Measurements from ENCODE around the gene MRGPRG. TPM values are rescaled to one million over a fixed set of nuclear protein-coding genes. Genes with fewer than 3 reads are reported as not detected.

The MRGPRG gene
- total RNA-seq, 1 experiment from 2014 or later = not detected

DNA sequence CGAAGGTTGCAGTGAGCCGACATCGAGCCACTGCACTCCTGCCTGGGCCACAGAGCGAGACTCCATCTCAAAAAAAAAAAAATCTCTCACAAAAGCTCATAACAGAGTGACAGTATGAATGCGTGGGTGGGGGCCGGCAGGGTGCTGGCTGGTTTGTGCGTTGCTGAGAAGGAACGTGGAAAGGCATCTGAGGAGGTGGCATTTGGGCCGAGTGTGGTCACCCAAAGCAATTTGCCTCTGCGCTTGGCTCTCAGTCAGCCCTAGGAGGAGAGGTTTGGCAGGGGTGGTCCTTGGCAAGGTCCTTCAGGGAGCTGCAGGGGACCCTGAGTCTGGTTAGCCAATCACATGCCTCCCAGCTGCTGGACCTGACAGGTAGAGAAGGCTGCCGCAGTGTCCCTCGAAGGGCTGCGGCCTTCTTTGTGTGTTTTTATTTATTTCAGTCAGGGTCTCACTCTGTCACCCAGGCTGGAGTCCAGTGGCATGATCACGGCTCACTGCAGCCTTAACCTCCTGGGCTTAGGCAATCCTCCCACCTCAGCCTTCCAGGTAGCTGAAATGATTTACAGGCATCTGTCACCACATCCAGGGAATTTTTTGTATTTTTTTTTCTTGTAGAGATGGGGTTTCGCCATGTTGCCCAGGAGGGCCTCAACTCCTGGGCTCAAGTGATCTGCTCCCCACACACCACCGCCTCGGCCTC, 30.0 kb downstream of the MRGPRG start (continued):
- TF ChIP-seq SP1 (IDR thresholded peaks at IDR 0.05; ENCODE audit: low read depth) = no peak
- no peak for TF ChIP-seq FOSL1 (IDR thresholded peaks at IDR 0.05; ENCODE audit: low read depth)
- TF ChIP-seq ZNF274 (IDR thresholded peaks at IDR 0.05; ENCODE audit: low read depth, low read length) = no peak
- TF ChIP-seq, protein P1, sequence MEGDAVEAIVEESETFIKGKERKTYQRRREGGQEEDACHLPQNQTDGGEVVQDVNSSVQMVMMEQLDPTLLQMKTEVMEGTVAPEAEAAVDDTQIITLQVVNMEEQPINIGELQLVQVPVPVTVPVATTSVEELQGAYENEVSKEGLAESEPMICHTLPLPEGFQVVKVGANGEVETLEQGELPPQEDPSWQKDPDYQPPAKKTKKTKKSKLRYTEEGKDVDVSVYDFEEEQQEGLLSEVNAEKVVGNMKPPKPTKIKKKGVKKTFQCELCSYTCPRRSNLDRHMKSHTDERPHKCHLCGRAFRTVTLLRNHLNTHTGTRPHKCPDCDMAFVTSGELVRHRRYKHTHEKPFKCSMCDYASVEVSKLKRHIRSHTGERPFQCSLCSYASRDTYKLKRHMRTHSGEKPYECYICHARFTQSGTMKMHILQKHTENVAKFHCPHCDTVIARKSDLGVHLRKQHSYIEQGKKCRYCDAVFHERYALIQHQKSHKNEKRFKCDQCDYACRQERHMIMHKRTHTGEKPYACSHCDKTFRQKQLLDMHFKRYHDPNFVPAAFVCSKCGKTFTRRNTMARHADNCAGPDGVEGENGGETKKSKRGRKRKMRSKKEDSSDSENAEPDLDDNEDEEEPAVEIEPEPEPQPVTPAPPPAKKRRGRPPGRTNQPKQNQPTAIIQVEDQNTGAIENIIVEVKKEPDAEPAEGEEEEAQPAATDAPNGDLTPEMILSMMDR (IDR thresholded peaks at IDR 0.05 in 2 of 3, conservative IDR thresholded peaks at IDR 0.05 in 1 of 3; ENCODE audit: borderline replicate concordance in 1 of 3, insufficient read depth in 1 of 3, low read depth in 2 of 3, low read length in 2 of 3) = no peak
- no peak for TF ChIP-seq ELF1 (IDR thresholded peaks at IDR 0.05; ENCODE audit: borderline replicate concordance, low read depth)
- no peak for TF ChIP-seq POLR2A (IDR thresholded peaks at IDR 0.05; ENCODE audit: borderline replicate concordance, extremely low read depth, insufficient read depth, insufficient read length)

DNA sequence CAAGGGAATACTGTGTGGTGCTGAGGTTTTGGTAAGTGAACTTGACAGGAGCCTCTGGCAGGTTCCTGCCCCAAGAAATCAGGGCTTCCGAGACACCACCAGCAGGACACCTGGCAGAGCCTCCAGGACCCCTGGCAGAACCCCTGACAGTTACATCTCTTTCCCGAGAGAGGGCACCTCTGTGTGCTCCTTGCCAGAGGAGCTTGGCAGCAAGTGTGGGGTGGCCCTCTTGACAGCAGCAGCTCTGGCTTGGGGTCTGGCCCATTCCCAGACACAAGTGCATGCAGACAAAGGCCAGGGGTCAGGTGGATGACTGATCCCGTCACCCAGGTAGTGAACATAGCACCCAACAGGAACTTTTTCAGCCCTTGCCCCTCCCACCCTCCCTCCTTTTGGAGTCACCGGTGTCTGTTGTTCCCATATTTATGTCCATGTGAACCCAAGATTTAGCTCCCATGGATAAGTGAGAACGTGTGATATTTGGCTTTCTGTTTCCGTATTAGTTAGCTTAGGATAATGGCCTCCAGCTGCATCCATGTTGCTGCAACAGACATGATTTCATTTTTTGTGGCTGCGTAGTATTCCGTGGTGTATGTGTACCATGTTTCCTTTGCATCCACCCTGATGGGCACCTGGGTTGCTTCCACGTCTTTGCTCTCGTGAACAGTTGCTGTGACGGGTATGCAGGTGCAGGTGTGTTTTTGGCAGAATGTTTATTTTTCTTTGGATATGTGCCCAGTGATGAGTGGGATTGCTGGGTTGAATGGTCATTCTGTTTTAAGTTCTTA, 32.3 kb downstream of the MRGPRG start:
- ATAC-seq (no peak), DNase-seq (ENCODE audit: low read depth, low spot score) (no peak)
- H4K20me1 ChIP-seq (ENCODE audit: insufficient read depth) = no peaks in the 10 kb centered on the region
- CTCF ChIA-PET = no interaction called here
- H3K79me2 ChIP-seq (ENCODE audit: insufficient read depth, low read length) = no peaks in the 10 kb centered on the region
- H3K9ac ChIP-seq (ENCODE audit: low read length) = no peak overlapping the region
- BruUV-seq (replicated peaks) = no TSS peak
- no peak overlapping the region for H3K4me3 ChIP-seq (replicated peaks in 1 of 2; ENCODE audit: low read depth in 1 of 2, low read length in 2 of 2)
- no peak overlapping the region for H3K27ac ChIP-seq (ENCODE audit: low read depth, low read length)
- H3K4me1 ChIP-seq (ENCODE audit: control insufficient read depth in 1 of 2, insufficient read depth in 2 of 2, low read length in 2 of 2) = no peaks in the 10 kb centered on the region
- RAD21 ChIA-PET (ENCODE audit: low non-redundant PET in 1 of 2, low total read pairs in 2 of 2, uncharacterized antibody in 2 of 2, unreplicated experiment in 2 of 2) = no interaction called here
- intact Hi-C loops (cut with micrococcal nuclease) = no loop called here
- no peak overlapping the region for H2AFZ ChIP-seq (ENCODE audit: low read depth, low read length, poor library complexity, severe bottlenecking)
- H3K36me3 ChIP-seq (ENCODE audit: control insufficient read depth in 1 of 2, insufficient read depth in 2 of 2, low read length in 2 of 2) = no peaks in the 10 kb centered on the region
- H3K4me2 ChIP-seq (ENCODE audit: low read length) = no peak overlapping the region
- TF ChIP-seq EGR1 (IDR thresholded peaks at IDR 0.05; ENCODE audit: low read depth) (no peak), EZH2phosphoT487 (IDR thresholded peaks at IDR 0.05; ENCODE audit: borderline replicate concordance) (no peak), CBX3 (IDR thresholded peaks at IDR 0.05; ENCODE audit: low read depth) (no peak), RAD21 (IDR thresholded peaks at IDR 0.05; ENCODE audit: low read depth) (no peak), SP1 (IDR thresholded peaks at IDR 0.05; ENCODE audit: low read depth) (no peak), EZH2 (IDR thresholded peaks at IDR 0.05) (no peak), ELF1 (IDR thresholded peaks at IDR 0.05; ENCODE audit: borderline replicate concordance, low read depth) (no peak), POLR2AphosphoS5 (IDR thresholded peaks at IDR 0.05; ENCODE audit: low read depth, low read length) (no peak), POLR2A (IDR thresholded peaks at IDR 0.05; ENCODE audit: borderline replicate concordance, extremely low read depth, insufficient read depth, insufficient read length) (no peak), SRF (IDR thresholded peaks at IDR 0.05; ENCODE audit: low read depth) (no peak)
- TF ChIP-seq, protein P1 (IDR thresholded peaks at IDR 0.05 in 2 of 3, conservative IDR thresholded peaks at IDR 0.05 in 1 of 3; ENCODE audit: borderline replicate concordance in 1 of 3, insufficient read depth in 1 of 3, low read depth in 2 of 3, low read length in 2 of 3) = no peak
- TF ChIP-seq, protein P2, sequence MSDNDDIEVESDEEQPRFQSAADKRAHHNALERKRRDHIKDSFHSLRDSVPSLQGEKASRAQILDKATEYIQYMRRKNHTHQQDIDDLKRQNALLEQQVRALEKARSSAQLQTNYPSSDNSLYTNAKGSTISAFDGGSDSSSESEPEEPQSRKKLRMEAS (IDR thresholded peaks at IDR 0.05) = no peak
- TF ChIP-seq, protein P3, sequence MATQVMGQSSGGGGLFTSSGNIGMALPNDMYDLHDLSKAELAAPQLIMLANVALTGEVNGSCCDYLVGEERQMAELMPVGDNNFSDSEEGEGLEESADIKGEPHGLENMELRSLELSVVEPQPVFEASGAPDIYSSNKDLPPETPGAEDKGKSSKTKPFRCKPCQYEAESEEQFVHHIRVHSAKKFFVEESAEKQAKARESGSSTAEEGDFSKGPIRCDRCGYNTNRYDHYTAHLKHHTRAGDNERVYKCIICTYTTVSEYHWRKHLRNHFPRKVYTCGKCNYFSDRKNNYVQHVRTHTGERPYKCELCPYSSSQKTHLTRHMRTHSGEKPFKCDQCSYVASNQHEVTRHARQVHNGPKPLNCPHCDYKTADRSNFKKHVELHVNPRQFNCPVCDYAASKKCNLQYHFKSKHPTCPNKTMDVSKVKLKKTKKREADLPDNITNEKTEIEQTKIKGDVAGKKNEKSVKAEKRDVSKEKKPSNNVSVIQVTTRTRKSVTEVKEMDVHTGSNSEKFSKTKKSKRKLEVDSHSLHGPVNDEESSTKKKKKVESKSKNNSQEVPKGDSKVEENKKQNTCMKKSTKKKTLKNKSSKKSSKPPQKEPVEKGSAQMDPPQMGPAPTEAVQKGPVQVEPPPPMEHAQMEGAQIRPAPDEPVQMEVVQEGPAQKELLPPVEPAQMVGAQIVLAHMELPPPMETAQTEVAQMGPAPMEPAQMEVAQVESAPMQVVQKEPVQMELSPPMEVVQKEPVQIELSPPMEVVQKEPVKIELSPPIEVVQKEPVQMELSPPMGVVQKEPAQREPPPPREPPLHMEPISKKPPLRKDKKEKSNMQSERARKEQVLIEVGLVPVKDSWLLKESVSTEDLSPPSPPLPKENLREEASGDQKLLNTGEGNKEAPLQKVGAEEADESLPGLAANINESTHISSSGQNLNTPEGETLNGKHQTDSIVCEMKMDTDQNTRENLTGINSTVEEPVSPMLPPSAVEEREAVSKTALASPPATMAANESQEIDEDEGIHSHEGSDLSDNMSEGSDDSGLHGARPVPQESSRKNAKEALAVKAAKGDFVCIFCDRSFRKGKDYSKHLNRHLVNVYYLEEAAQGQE (IDR thresholded peaks at IDR 0.05; ENCODE audit: low read depth) = no peak
- H3K9me2 ChIP-seq (ENCODE audit: insufficient read depth) = no peaks in the 10 kb centered on the region
- no peaks in the 10 kb centered on the region for H3K27me3 ChIP-seq (ENCODE audit: insufficient read depth, low read length)
- POLR2A ChIA-PET = no interaction called here
- H3K9me3 ChIP-seq (ENCODE audit: control insufficient read depth in 1 of 2, insufficient read depth in 1 of 2, low read depth in 1 of 2, low read length in 2 of 2) = no peaks in the 10 kb centered on the region

Data from HCT116 (cell line).